Tibial nerve (tissue), 4 donors: Measurements from ENCODE around the gene LIN37.

Experiments used
- EP300 ChIP-seq, 2 donors: sonication (generic); formaldehyde crosslinking; IDR thresholded peaks; one replicate each; pipeline ENCODE4 v1.6.1; 2017; ENCODE audit warnings: antibody characterized with exemption in 2 of 2, mild to moderate bottlenecking in 1 of 2
- POLR2A ChIP-seq, 2 donors: fragments of 450-650 bp; IDR thresholded peaks; one replicate each; pipeline ENCODE4 v1.6.1; 2017; ENCODE audit warnings: antibody characterized with exemption in 2 of 2, mild to moderate bottlenecking in 2 of 2, moderate library complexity in 2 of 2
- TF ChIP-seq, protein P1 (sequence below), 5 experiments: fragments of 200-600 bp in 3 of 5; fragments of 450-650 bp in 2 of 5; sonication (generic) in 3 of 5; IDR thresholded peaks; one replicate each; pipeline ENCODE4 v1.5.1; 2016 to 2019; ENCODE audit warnings: antibody characterized with exemption in 5 of 5, mild to moderate bottlenecking in 3 of 5, moderate library complexity in 2 of 5

DNA sequence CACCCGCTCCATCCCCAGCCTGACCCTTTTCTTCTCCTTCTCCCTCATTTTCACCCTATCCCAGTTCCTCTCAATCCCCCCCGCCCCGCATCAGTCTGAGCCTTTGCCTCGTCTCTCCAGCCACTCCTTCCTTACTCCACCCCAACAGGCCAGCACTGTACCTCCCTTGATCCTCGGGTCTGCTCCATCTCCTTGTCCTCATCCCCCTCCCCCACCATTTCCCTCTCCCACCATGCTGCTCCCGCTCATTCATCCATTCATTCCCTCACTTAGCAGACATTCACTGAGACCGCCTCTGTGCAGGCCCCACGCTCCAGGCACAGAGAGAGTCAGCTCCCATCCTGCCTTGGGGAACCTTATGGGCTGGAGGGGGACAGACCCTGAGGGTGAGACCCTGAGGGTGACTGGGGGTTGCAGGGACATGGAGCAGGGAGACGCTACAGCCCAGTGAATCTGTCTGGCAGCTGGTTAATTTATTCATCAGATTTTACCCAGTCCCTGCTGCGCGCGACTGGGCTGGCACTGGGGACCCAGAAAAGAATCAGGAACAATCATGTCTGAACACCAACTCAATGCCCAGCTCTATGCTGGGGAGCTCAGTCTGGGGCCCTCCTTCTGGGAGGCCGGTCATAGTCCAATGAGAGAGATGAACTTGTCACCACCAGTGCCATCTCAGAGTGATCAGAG is 27.9 kb downstream of the LIN37 start:
- TF ChIP-seq, protein P1, sequence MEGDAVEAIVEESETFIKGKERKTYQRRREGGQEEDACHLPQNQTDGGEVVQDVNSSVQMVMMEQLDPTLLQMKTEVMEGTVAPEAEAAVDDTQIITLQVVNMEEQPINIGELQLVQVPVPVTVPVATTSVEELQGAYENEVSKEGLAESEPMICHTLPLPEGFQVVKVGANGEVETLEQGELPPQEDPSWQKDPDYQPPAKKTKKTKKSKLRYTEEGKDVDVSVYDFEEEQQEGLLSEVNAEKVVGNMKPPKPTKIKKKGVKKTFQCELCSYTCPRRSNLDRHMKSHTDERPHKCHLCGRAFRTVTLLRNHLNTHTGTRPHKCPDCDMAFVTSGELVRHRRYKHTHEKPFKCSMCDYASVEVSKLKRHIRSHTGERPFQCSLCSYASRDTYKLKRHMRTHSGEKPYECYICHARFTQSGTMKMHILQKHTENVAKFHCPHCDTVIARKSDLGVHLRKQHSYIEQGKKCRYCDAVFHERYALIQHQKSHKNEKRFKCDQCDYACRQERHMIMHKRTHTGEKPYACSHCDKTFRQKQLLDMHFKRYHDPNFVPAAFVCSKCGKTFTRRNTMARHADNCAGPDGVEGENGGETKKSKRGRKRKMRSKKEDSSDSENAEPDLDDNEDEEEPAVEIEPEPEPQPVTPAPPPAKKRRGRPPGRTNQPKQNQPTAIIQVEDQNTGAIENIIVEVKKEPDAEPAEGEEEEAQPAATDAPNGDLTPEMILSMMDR (IDR thresholded peaks at IDR 0.05): no peak
- TF ChIP-seq POLR2A (IDR thresholded peaks at IDR 0.05): no peak
- TF ChIP-seq EP300 (IDR thresholded peaks at IDR 0.05): no peak
